Chondrocyte (in vitro differentiated cells): ENCODE data around the gene FGFBP3. TPM values are rescaled to one million over a fixed set of nuclear protein-coding genes. Genes with fewer than 3 reads are reported as not detected.

ENCODE experiments used
- DNase-seq: peaks from one replicate; pipeline ENCODE4 v3.0.0; 2021; ENCODE audit warnings: mixed read lengths, low spot score
- H3K27ac Mint-ChIP-seq: one replicate; pipeline ENCODE4 v1.8.0; 2021; ENCODE audit warnings: mild to moderate bottlenecking, moderate library complexity, mixed read lengths; ENCODE audit not compliant: unreplicated experiment
- H3K27me3 Mint-ChIP-seq: 2 replicates; pipeline ENCODE4 v1.8.0; 2021; ENCODE audit warnings: low read depth, mixed read lengths
- H3K36me3 Mint-ChIP-seq: 2 replicates; pipeline ENCODE4 v1.8.0; 2021; ENCODE audit warnings: low read depth, mixed read lengths
- H3K4me1 Mint-ChIP-seq: 2 replicates; pipeline ENCODE4 v1.8.0; 2021; ENCODE audit warnings: low read depth, mild to moderate bottlenecking, mixed read lengths
- H3K4me3 Mint-ChIP-seq: one replicate; pipeline ENCODE4 v1.8.0; 2021; ENCODE audit warnings: mild to moderate bottlenecking, moderate library complexity, mixed read lengths; ENCODE audit not compliant: unreplicated experiment
- H3K9me3 Mint-ChIP-seq: 2 replicates; pipeline ENCODE4 v1.8.0; 2021; ENCODE audit warnings: low read depth, mixed read lengths
- total RNA-seq: library from RNA; stranded (reverse); gene quantifications from 3 replicates; pipeline ENCODE4 v1.2.1, GENCODE V29; 2021
- TF ChIP-seq, protein P1 (sequence below): fragments of 200-600 bp; sonication (generic); IDR thresholded peaks from 2 replicates; pipeline ENCODE4 v1.5.0; 2021; ENCODE audit warnings: antibody characterized with exemption, mild to moderate bottlenecking, moderate library complexity

Gene FGFBP3
- total RNA-seq, 1 donor from 2014 or later = 6.1 TPM

DNA sequence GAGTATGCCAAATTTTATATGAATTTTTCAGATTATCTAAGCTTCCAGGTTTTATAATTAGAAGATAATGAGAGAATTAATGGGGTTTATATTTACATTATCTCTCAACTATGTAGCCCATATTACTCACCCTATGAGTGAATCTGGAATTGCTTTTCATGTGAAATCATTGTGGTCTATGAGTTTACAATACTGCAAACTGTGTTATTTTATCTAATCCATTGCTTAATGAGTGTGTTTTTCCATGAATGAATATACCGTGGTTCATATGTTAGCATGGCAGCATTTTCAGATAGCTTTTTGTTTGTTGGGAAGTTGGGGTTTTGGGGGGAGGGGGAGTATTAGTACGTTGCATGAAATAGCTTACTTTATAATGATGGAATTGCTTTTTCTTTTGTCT is 44.5 kb downstream of the FGFBP3 start:
- no peaks in the 10 kb centered on the region for H3K9me3 Mint-ChIP-seq
- no peaks in the 10 kb centered on the region for H3K27me3 Mint-ChIP-seq
- no peaks in the 10 kb centered on the region for H3K4me1 Mint-ChIP-seq
- H3K27ac Mint-ChIP-seq = no peak overlapping the region
- H3K36me3 Mint-ChIP-seq = peaks cover 33% of the 10 kb centered on the region
- H3K4me3 Mint-ChIP-seq = no peak overlapping the region
- no peak for DNase-seq
- TF ChIP-seq, protein P1, sequence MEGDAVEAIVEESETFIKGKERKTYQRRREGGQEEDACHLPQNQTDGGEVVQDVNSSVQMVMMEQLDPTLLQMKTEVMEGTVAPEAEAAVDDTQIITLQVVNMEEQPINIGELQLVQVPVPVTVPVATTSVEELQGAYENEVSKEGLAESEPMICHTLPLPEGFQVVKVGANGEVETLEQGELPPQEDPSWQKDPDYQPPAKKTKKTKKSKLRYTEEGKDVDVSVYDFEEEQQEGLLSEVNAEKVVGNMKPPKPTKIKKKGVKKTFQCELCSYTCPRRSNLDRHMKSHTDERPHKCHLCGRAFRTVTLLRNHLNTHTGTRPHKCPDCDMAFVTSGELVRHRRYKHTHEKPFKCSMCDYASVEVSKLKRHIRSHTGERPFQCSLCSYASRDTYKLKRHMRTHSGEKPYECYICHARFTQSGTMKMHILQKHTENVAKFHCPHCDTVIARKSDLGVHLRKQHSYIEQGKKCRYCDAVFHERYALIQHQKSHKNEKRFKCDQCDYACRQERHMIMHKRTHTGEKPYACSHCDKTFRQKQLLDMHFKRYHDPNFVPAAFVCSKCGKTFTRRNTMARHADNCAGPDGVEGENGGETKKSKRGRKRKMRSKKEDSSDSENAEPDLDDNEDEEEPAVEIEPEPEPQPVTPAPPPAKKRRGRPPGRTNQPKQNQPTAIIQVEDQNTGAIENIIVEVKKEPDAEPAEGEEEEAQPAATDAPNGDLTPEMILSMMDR = no peak

DNA sequence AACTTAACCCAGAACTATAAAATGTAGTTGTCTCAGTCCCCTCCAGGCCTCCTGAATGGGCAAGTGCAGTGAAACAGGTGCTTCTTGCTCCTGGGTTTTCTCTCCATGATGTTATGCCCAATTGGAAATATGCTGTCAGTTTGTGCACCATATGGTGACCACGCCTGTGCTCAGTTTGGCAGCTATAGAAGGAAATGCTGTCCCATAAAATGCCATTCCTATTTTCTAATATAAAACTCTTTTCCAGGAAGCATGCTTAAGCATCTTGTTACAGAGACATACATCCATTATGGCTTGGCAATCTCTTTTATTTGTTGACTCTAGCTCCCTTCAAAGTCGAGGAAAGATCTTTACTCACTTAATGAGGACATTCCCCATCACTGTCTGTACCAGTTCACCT is 45.2 kb downstream of the FGFBP3 start:
- Mint-ChIP-seq H3K27ac (no peak overlapping the region), H3K36me3 (peaks cover 33% of the 10 kb centered on the region), H3K4me3 (no peak overlapping the region), H3K27me3 (no peaks in the 10 kb centered on the region), H3K4me1 (no peaks in the 10 kb centered on the region), H3K9me3 (no peaks in the 10 kb centered on the region)
- TF ChIP-seq, protein P1 = no peak
- DNase-seq = no peak

DNA sequence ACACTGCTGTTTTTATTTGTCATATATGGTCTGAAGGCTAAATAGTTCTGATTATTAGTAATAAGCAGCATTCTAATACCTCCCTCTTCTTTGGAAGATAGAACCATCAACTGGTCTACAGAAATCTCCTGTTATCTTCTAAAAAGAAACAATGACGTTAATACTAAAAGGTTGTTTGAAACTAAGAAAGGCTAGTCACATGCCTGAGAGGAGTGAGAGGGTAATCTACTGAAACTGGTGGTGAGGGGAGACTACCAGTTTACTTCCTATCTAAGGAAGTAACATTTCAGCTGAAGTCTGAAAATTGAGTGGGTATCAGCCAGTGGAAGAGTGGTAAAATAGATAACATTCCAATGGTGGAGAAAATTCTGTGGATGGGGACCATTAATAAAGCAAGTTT is 48.4 kb downstream of the FGFBP3 start:
- DNase-seq = no peak
- no peaks in the 10 kb centered on the region for H3K4me1 Mint-ChIP-seq
- no peak overlapping the region for H3K4me3 Mint-ChIP-seq
- H3K36me3 Mint-ChIP-seq = peaks cover 51% of the 10 kb centered on the region
- no peak overlapping the region for H3K27ac Mint-ChIP-seq
- H3K9me3 Mint-ChIP-seq = no peaks in the 10 kb centered on the region
- TF ChIP-seq, protein P1 = no peak
- no peaks in the 10 kb centered on the region for H3K27me3 Mint-ChIP-seq

DNA sequence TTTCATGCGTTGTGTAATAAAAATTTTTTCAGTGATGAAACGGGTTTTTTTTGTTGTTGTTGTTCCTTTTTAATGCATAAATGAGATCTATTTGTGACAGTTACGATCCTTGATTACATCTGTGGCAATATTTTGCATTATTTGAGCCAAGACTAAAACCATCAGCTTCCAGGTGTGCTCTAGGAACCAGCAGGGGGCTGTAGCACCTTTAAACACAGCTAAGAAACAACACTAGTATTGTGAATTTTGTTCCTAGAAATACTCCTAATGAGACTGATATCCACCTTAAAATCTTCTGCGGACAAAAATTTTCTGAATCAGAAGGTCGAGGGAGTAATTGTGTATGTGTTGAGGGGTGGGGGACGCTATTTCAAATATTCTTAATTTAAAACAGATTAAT is 52.6 kb downstream of the FGFBP3 start:
- no peaks in the 10 kb centered on the region for H3K27me3 Mint-ChIP-seq
- H3K4me3 Mint-ChIP-seq = no peak overlapping the region
- no peaks in the 10 kb centered on the region for H3K4me1 Mint-ChIP-seq
- DNase-seq = no peak
- H3K36me3 Mint-ChIP-seq = peaks cover 32% of the 10 kb centered on the region
- H3K27ac Mint-ChIP-seq = no peak overlapping the region
- TF ChIP-seq, protein P1 = peak; percentile 60
- H3K9me3 Mint-ChIP-seq = no peaks in the 10 kb centered on the region

Other genes with a start within 250 kb of the FGFBP3 start
- gene TNKS2, start 111.1 kb downstream of the FGFBP3 start, total RNA-seq = 52.1 to 75.0 TPM (median 74.4 TPM) in 3 replicates
- 26.2 to 32.8 TPM (median 26.7 TPM) in 3 replicates for gene BTAF1, start 14.3 kb upstream of the FGFBP3 start, total RNA-seq